GM12801 (cell line): ENCODE measurements around the gene FHOD3.

Source experiments
- TF ChIP-seq, protein P1 (sequence below): IDR thresholded peaks from one replicate; pipeline ENCODE4 v1.5.1; 2011; ENCODE audit warnings: control low read depth; ENCODE audit not compliant: insufficient read length; ENCODE audit errors: extremely low read depth

Gene FHOD3

DNA sequence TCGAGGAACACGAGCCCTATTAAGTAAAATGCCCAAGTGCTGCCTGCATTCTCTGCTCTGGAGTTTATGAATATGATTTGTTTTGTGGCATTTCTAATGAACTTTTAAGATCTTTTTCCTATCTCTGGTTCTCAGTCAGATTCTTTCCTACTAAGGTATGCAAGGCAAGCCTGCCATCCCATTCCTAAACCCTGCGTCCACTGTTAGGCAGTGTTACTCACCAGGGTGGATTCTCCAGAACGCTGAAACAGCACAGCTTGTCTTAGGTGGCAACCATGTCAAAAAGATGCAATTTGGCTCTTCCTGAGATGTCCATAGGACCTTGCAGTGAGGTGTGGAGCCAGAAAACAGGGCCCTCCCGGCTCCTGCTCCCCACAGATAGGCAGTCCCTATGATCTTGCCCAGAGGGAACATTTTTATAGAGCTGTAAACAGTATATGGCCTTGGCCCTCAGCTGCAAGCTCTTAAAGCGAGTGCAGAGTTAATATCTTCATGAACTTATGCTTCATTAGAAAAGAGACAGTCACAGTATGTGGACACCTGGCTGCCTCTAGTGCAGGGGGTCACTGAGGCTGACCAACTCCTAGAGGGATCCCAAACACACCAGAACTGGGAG lies 446.9 kb downstream of the FHOD3 start:
- TF ChIP-seq, protein P1, sequence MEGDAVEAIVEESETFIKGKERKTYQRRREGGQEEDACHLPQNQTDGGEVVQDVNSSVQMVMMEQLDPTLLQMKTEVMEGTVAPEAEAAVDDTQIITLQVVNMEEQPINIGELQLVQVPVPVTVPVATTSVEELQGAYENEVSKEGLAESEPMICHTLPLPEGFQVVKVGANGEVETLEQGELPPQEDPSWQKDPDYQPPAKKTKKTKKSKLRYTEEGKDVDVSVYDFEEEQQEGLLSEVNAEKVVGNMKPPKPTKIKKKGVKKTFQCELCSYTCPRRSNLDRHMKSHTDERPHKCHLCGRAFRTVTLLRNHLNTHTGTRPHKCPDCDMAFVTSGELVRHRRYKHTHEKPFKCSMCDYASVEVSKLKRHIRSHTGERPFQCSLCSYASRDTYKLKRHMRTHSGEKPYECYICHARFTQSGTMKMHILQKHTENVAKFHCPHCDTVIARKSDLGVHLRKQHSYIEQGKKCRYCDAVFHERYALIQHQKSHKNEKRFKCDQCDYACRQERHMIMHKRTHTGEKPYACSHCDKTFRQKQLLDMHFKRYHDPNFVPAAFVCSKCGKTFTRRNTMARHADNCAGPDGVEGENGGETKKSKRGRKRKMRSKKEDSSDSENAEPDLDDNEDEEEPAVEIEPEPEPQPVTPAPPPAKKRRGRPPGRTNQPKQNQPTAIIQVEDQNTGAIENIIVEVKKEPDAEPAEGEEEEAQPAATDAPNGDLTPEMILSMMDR: no peak

DNA sequence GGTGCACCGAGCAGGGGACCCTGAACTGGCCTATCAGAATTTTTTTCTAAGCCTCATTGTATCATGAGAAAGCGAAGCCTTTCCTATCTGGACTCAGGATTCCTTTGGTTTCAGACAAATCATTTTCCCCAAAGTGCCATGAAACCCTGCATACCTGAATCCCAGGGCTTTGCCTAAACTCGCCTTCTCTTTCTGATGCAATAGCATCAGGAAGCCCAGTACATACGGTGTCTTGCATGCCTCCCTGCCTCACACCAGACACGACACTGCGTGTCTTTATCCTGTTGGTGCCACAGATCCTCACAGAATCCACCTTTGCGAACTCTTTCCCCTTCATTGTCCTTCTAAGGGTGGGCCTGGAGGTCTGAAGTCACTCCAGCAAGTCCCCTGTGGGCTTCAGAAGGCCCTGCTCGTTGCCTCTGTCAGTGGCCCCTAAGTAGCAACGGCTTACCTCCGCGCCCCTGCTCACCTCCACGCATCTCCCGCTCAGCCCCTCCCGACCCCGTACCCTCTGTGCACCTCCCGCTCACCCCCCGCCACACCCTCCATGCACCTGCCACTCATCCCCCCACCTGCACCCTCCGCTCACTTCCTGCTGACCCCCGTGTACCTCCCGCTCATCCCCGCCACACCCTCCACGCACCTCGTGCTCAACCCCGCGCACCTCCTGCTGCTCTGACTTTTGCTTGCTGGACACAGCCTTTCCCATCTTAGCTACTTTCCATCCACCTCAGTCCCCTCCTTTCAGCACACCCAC lies 447.9 kb downstream of the FHOD3 start:
- TF ChIP-seq, protein P1: no peak

DNA sequence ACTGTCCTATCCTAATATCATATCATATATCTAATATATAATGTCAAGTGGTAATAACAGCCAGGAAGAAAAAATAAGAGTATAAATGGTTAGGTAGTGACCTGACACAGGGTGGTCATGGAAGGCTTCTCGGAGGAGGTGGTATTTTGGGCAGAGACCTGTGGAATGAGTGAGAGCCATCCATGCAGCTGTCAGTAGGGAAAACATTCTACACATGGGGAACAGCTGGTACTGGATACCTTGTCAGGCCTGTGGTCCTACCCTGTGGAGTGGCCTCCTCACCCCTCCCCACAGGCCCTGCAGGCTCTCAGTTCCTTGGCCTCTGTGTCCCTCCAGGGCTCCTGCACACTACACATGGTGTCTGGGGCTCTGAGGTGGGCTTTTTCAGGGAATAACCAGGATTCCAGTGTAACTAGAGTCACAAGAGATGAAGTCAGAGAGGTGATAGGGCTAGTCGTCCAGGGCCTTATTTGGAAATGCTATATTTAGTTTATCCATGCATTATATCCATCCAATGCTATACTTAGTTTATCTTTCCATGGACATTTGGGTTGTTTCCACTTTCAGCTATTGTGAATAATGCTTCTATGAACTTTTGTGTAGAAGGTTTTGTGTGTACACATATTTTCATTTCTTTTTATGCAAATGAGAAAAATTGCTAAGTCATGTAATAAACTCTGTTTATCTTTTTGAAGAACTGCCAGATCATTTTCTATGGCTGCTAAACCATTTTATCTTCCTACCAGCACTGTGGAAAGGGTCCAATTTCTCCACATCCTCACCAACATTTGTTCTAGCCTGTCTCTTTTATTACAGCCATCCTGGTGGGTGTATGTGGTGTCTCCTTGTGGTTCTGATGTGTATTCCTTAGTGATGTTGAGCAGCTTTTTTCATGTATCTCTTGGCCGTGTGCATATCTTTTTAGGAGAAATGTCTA lies 455.7 kb downstream of the FHOD3 start:
- TF ChIP-seq, protein P1: no peak

DNA sequence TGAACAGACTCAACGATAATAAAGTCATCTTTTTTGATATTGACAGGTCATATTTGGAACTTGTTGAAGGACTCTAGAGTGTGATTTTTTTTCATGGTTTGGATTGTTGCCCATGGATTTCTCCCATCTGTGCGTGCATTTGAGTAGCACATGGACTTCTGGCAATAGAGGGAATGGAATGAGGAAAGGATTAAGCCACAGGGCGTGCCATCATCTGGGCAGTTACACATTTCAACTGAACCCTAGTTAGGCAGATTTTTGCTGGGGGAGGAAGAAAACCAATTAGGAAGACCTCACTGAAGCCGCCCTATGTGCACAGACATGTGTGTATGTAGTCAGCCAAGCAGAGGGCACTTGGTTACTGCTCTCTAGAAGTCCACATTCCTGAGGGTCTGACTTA lies 458.7 kb downstream of the FHOD3 start:
- TF ChIP-seq, protein P1: no peak

DNA sequence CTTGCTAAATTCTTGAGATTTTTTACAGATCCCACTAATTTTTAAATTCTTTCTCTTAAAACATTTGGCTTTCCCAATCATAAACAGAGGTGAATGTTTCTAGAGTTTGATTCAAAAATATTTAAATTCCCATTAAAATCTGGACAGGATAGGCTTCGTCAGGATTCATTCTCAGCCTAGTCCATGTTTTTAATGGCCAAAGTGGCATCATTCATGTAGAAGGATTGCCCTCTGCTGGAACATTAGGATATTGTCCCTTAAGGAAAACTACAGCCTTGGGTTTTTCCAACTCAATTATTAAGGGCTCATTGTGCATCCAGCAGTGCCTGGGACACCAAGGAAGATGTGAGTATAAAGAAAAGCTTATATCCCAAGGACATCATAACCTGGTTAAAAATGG lies 459.6 kb downstream of the FHOD3 start:
- TF ChIP-seq, protein P1: no peak

DNA sequence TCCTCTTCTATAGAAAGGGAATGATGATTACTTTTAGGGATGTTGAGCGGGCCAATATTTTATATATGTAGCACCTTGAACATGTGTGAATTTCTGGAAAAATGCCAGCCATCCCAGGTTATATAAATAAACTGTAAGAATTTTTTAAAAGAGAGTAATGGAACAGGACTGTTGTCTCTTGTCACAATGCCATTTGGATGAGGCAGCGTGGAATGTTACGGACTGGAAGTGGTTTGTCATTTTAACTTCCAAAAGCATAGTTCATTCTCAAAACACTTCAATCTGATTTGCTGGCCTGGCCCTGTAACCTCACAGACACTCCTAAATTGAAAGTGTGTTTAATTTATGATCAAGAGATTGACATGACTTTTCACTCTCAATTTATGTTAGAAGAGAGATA lies 460.5 kb downstream of the FHOD3 start:
- TF ChIP-seq, protein P1: no peak

DNA sequence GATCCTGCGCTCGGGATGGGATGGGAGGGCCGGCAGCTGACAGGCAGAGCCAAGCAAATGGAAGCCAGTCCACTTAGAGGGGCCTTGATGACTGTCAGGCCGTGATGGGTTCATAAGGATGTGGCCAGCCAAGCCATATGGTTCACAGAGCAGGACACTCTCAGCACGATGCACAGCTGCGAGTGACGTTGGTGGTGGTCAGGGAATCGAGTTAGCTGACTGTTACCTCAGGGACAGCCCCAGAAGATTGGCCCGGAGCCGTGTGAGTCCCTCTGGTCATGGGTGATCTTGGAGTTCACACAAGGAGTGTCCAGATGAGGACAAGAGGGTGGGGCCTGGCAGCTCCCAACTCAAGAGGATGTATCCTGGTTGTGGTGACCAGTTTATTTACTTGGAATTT lies 461.1 kb downstream of the FHOD3 start:
- TF ChIP-seq, protein P1: no peak
